ENCODE data around the gene SORCS2. TPM values are rescaled to one million over a fixed set of nuclear protein-coding genes. Genes with fewer than 3 reads are reported as not detected.
"Not testable (repeated sequence)": the region's sequence is repeated elsewhere in the genome, so short reads cannot be mapped to it uniquely, and the experiment has no call there.

Gene SORCS2
- total and polyA plus RNA-seq, 7 donors, result 0.18 to 1.5 (median 0.36) TPM

- 82 to 87% (median 83%) methylated on average over 6 of the region's 6 CpGs for WGBS, 3 donors
- Histone ChIP-seq H3K27ac (no peak overlapping the region), H3K36me3 (ENCODE audit: insufficient read depth in 1 of 2, low read depth in 1 of 2) (no peaks in the 10 kb centered on the region), H3K4me1 (no peaks in the 10 kb centered on the region), H3K9me3 (peaks cover 6% of the 10 kb centered on the region), H3K4me3 (no peak overlapping the region), H3K27me3 (ENCODE audit: insufficient read depth in 3 of 3, low read length in 2 of 3) (no peaks in the 10 kb centered on the region)
- intact Hi-C loops (cut with DNase I), result no loop called here
- TF ChIP-seq, protein P1, sequence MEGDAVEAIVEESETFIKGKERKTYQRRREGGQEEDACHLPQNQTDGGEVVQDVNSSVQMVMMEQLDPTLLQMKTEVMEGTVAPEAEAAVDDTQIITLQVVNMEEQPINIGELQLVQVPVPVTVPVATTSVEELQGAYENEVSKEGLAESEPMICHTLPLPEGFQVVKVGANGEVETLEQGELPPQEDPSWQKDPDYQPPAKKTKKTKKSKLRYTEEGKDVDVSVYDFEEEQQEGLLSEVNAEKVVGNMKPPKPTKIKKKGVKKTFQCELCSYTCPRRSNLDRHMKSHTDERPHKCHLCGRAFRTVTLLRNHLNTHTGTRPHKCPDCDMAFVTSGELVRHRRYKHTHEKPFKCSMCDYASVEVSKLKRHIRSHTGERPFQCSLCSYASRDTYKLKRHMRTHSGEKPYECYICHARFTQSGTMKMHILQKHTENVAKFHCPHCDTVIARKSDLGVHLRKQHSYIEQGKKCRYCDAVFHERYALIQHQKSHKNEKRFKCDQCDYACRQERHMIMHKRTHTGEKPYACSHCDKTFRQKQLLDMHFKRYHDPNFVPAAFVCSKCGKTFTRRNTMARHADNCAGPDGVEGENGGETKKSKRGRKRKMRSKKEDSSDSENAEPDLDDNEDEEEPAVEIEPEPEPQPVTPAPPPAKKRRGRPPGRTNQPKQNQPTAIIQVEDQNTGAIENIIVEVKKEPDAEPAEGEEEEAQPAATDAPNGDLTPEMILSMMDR (IDR thresholded peaks at IDR 0.05), result no peak
- DNase-seq (no peak), ATAC-seq (no peak)
These were observed 20.6 kb downstream of the SORCS2 start for GRCh38 chr4:7212921-7213320.

GRCh38 chr4:7213807-7214206, 21.5 kb downstream of the SORCS2 start:
- ATAC-seq (no peak), DNase-seq (no peak)
- WGBS, 3 donors, result 80 to 86% (median 86%) methylated on average over 2 of the region's 2 CpGs
- Histone ChIP-seq H3K36me3 (ENCODE audit: insufficient read depth in 1 of 2, low read depth in 1 of 2) (no peaks in the 10 kb centered on the region), H3K9me3 (peaks cover 6% of the 10 kb centered on the region), H3K27ac (no peak overlapping the region), H3K4me1 (no peaks in the 10 kb centered on the region), H3K4me3 (no peak overlapping the region), H3K27me3 (ENCODE audit: insufficient read depth in 3 of 3, low read length in 2 of 3) (no peaks in the 10 kb centered on the region)
- intact Hi-C loops (cut with DNase I), result no loop called here
- TF ChIP-seq, protein P1 (IDR thresholded peaks at IDR 0.05), result no peak

DNA sequence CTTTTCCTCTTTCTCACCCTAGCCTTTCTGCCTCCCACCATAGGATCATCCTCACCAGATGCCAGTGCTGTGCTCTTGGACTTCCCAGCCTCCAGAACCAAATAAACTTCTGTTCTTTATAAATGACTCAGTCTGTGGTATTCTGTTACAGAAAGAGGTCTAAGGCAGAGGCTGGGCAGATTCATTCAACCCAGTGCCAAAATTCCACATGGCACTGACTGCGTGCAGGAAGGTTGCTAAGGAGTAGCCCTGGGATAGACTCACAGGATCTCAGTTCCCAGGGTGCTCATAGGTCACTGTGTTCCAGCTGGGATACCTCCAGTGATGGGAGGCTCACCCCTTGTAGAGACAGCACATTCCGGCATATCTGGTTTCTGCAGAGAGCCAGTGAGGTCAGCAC, 22.0 kb downstream of the SORCS2 start:
- Histone ChIP-seq H3K27ac (no peak overlapping the region), H3K27me3 (ENCODE audit: insufficient read depth in 3 of 3, low read length in 2 of 3) (no peaks in the 10 kb centered on the region), H3K9me3 (peaks cover 6% of the 10 kb centered on the region), H3K4me3 (no peak overlapping the region), H3K36me3 (ENCODE audit: insufficient read depth in 1 of 2, low read depth in 1 of 2) (no peaks in the 10 kb centered on the region), H3K4me1 (no peaks in the 10 kb centered on the region)
- TF ChIP-seq, protein P1 (IDR thresholded peaks at IDR 0.05), result no peak
- intact Hi-C loops (cut with DNase I), result no loop called here
- no peak for DNase-seq
- ATAC-seq, result no peak
- 50 to 88% (median 67%) methylated on average over 2 of the region's 2 CpGs for WGBS, 3 donors

DNA sequence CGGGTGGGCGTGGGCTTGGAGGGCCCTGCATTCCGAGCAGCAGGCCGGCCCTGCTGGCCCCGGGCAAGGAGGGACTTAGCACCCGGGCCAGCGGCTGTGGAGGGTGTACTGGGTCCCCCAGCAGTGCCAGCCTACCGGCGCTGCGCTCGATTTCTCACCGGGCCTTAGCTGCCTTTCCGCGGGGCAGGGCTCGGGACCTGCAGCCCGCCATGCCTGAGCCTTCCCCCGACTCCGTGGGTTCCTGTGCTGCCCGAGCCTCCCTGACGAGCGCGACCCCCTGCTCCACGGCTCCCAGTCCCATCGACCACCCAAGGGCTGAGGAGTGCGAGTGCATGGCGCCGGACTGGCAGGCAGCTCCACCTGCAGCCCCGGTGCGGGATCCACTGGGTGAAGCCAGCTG, 22.8 kb downstream of the SORCS2 start:
- H3K4me1 ChIP-seq; ATAC-seq; H3K4me3 ChIP-seq; H3K36me3 ChIP-seq (ENCODE audit: insufficient read depth in 1 of 2, low read depth in 1 of 2); H3K9me3 ChIP-seq; DNase-seq; intact Hi-C loops (cut with DNase I); H3K27me3 ChIP-seq (ENCODE audit: insufficient read depth in 3 of 3, low read length in 2 of 3); H3K27ac ChIP-seq: not testable (repeated sequence)
- 84 to 94% (median 88%) methylated on average over 7 to 29 of the region's 29 CpGs for WGBS, 3 donors

DNA sequence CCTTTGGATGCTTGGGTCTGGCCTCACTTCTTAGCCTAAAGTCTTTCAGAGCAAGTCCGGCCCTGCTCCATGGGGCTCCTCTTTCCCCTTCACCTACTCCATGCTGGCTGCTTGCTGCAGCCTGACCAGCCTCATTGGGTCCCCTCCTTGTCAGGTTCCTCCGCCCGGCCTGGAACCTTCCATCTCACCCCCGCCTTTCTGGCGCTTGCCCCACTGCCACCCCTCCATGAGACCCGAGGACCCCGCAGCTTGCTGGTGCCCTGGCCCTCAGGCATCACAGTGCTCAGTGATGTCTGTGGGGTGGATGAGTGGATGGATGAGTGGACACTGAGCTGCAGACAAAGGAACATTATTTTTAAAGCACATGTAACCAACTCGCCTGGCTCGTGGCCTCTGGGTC, 24.7 kb downstream of the SORCS2 start:
- TF ChIP-seq, protein P1 (IDR thresholded peaks at IDR 0.05), result no peak
- WGBS, 3 donors, result 94 to 95% (median 94%) methylated on average over 9 of the region's 9 CpGs
- intact Hi-C loops (cut with DNase I), result no loop called here

More for the DNA sequence above, 24.7 kb downstream of the SORCS2 start:
- Histone ChIP-seq H3K4me3 (no peak overlapping the region), H3K36me3 (ENCODE audit: insufficient read depth in 1 of 2, low read depth in 1 of 2) (no peaks in the 10 kb centered on the region), H3K9me3 (peaks cover 6% of the 10 kb centered on the region), H3K27me3 (ENCODE audit: insufficient read depth in 3 of 3, low read length in 2 of 3) (no peaks in the 10 kb centered on the region), H3K4me1 (no peaks in the 10 kb centered on the region), H3K27ac (no peak overlapping the region)
- ATAC-seq, result no peak
- DNase-seq, result no peak

Measured in psoas muscle (tissue), 8 donors.